Liver (tissue), 3 donors: ENCODE data around the gene PTPRD.

Source experiments
- EGR1 ChIP-seq, 2 donors: IDR thresholded peaks; 2 replicates each; pipeline ENCODE4 v1.6.1; 2016 to 2018; ENCODE audit warnings: antibody characterized with exemption in 2 of 2, low read depth in 2 of 2
- GABPA ChIP-seq, 2 donors: IDR thresholded peaks in 1 of 2; conservative IDR thresholded peaks in 1 of 2; 2 replicates each; pipeline ENCODE4 v1.6.1; 2016; ENCODE audit warnings: antibody characterized with exemption in 2 of 2, mild to moderate bottlenecking in 1 of 2, moderate library complexity in 1 of 2
- HNF4G ChIP-seq: IDR thresholded peaks from 2 replicates; pipeline ENCODE4 v1.6.1; 2016; ENCODE audit warnings: antibody characterized with exemption
- RXRA ChIP-seq, 2 donors: IDR thresholded peaks; 2 replicates each; pipeline ENCODE4 v1.6.1; 2017 to 2018; ENCODE audit warnings: antibody characterized with exemption in 2 of 2, mild to moderate bottlenecking in 1 of 2
- SP1 ChIP-seq: IDR thresholded peaks from 2 replicates; pipeline ENCODE4 v1.6.1; 2018; ENCODE audit warnings: antibody characterized with exemption, mild to moderate bottlenecking
- TAF1 ChIP-seq: conservative IDR thresholded peaks from 2 replicates; pipeline ENCODE4 v1.6.1; 2016; ENCODE audit warnings: antibody characterized with exemption, mild to moderate bottlenecking
- TF ChIP-seq, protein P1 (sequence below): fragments of 150-350 bp; IDR thresholded peaks from 2 replicates; pipeline ENCODE4 v1.5.1; 2017; ENCODE audit warnings: improper control_type of control experiment, low read depth, low read length; ENCODE audit not compliant: missing input control
- TF ChIP-seq, protein P2 (sequence below): IDR thresholded peaks from 2 replicates; pipeline ENCODE4 v1.6.1; 2016; ENCODE audit warnings: antibody characterized with exemption, mild to moderate bottlenecking
- donor health status: healthy.
- donor health status: healthy.

DNA sequence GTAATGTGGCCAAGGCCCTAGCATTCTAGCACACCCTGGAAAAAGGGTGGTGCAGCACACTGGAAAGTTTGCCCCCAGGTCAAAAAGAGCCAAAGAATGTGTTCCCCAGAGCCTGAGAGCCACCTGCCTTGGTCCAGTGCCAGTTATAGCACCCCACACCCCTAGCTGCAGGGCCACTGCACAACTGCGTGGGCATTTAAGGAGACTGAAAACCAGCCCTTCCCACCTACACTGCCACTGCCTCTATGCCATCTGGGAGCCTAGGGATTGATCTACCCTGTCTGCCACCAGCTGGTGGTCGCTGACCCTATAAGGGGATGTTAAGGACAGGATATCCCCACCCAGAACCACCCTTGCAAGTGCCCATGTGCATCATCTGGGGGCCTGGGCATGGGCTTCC lies 38.2 kb upstream of the PTPRD start:
- no peak for TF ChIP-seq EGR1 (IDR thresholded peaks at IDR 0.05; ENCODE audit: low read depth in 2 of 2)
- TF ChIP-seq, protein P1, sequence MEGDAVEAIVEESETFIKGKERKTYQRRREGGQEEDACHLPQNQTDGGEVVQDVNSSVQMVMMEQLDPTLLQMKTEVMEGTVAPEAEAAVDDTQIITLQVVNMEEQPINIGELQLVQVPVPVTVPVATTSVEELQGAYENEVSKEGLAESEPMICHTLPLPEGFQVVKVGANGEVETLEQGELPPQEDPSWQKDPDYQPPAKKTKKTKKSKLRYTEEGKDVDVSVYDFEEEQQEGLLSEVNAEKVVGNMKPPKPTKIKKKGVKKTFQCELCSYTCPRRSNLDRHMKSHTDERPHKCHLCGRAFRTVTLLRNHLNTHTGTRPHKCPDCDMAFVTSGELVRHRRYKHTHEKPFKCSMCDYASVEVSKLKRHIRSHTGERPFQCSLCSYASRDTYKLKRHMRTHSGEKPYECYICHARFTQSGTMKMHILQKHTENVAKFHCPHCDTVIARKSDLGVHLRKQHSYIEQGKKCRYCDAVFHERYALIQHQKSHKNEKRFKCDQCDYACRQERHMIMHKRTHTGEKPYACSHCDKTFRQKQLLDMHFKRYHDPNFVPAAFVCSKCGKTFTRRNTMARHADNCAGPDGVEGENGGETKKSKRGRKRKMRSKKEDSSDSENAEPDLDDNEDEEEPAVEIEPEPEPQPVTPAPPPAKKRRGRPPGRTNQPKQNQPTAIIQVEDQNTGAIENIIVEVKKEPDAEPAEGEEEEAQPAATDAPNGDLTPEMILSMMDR: no peak
- TF ChIP-seq, protein P2, sequence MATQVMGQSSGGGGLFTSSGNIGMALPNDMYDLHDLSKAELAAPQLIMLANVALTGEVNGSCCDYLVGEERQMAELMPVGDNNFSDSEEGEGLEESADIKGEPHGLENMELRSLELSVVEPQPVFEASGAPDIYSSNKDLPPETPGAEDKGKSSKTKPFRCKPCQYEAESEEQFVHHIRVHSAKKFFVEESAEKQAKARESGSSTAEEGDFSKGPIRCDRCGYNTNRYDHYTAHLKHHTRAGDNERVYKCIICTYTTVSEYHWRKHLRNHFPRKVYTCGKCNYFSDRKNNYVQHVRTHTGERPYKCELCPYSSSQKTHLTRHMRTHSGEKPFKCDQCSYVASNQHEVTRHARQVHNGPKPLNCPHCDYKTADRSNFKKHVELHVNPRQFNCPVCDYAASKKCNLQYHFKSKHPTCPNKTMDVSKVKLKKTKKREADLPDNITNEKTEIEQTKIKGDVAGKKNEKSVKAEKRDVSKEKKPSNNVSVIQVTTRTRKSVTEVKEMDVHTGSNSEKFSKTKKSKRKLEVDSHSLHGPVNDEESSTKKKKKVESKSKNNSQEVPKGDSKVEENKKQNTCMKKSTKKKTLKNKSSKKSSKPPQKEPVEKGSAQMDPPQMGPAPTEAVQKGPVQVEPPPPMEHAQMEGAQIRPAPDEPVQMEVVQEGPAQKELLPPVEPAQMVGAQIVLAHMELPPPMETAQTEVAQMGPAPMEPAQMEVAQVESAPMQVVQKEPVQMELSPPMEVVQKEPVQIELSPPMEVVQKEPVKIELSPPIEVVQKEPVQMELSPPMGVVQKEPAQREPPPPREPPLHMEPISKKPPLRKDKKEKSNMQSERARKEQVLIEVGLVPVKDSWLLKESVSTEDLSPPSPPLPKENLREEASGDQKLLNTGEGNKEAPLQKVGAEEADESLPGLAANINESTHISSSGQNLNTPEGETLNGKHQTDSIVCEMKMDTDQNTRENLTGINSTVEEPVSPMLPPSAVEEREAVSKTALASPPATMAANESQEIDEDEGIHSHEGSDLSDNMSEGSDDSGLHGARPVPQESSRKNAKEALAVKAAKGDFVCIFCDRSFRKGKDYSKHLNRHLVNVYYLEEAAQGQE: no peak
- no peak for TF ChIP-seq SP1
- no peak for TF ChIP-seq HNF4G
- TF ChIP-seq RXRA (IDR thresholded peaks at IDR 0.05): no peak
- no peak for TF ChIP-seq GABPA (IDR thresholded peaks at IDR 0.05 in 1 of 2, conservative IDR thresholded peaks at IDR 0.05 in 1 of 2)
- TF ChIP-seq TAF1: no peak
